SK-N-SH treated with all-trans-retinoic acid at 6 μM for 48 hours (cell line): ENCODE results near the gene ELMOD3.
A peak's percentile ranks its signal among the peaks of the same experiment; 100 is the strongest.

Experiments used
- ATAC-seq: fragments of 200-7000 bp; cut with Tn5 transposase; 3 replicates; pipeline ENCODE4 v1.9.1; 2020; ENCODE audit warnings: mild to moderate bottlenecking, moderate library complexity
- ARNTL ChIP-seq: fragments of 450-650 bp; formaldehyde crosslinking; IDR thresholded peaks from 2 replicates; pipeline ENCODE4 v1.5.0; 2020; ENCODE audit warnings: low read depth, mild to moderate bottlenecking, moderate library complexity, borderline replicate concordance
- BACH2 ChIP-seq: fragments of 250-450 bp; sonication (Bioruptor Pico); IDR thresholded peaks from 2 replicates; pipeline ENCODE4 v1.9.0; 2021; ENCODE audit warnings: mild to moderate bottlenecking, borderline replicate concordance
- CREB5 ChIP-seq: fragments of 250-450 bp; sonication (Bioruptor Pico); IDR thresholded peaks from 2 replicates; pipeline ENCODE4 v1.5.1; 2020; ENCODE audit warnings: low read depth, mild to moderate bottlenecking, moderate library complexity
- CSDC2 ChIP-seq: fragments of 250-450 bp; sonication (Bioruptor Pico); IDR thresholded peaks from 2 replicates; pipeline ENCODE4 v1.5.0; 2020; ENCODE audit warnings: mild to moderate bottlenecking, moderate library complexity
- ESRRG ChIP-seq: fragments of 250-450 bp; sonication (Bioruptor Pico); IDR thresholded peaks from 2 replicates; pipeline ENCODE4 v1.6.1; 2021; ENCODE audit warnings: mild to moderate bottlenecking
- GLIS3 ChIP-seq: fragments of 250-450 bp; sonication (Bioruptor Pico); IDR thresholded peaks from 2 replicates; pipeline ENCODE4 v1.5.0; 2020; ENCODE audit warnings: mild to moderate bottlenecking, moderate library complexity
- ISL1 ChIP-seq: fragments of 250-450 bp; sonication (Bioruptor Pico); IDR thresholded peaks from 2 replicates; pipeline ENCODE4 v2.1.2; 2022; ENCODE audit warnings: mild to moderate bottlenecking, moderate library complexity
- OSR1 ChIP-seq: fragments of 250-450 bp; sonication (Bioruptor Pico); IDR thresholded peaks from 2 replicates; pipeline ENCODE4 v1.8.0; 2022; ENCODE audit warnings: moderate library complexity, mild to moderate bottlenecking, inconsistent platforms
- POU6F1 ChIP-seq: fragments of 250-450 bp; sonication (Bioruptor Pico); IDR thresholded peaks from 2 replicates; pipeline ENCODE4 v1.8.0; 2021; ENCODE audit warnings: low read depth, mild to moderate bottlenecking, moderate library complexity, borderline replicate concordance
- PPARA ChIP-seq: fragments of 250-450 bp; sonication (Bioruptor Pico); IDR thresholded peaks from 2 replicates; pipeline ENCODE4 v1.5.0; 2020; ENCODE audit warnings: mild to moderate bottlenecking, borderline replicate concordance
- RARB ChIP-seq: fragments of 250-450 bp; sonication (Bioruptor Pico); IDR thresholded peaks from 2 replicates; pipeline ENCODE4 v1.8.0; 2021; ENCODE audit warnings: mild to moderate bottlenecking, moderate library complexity
- SNAI2 ChIP-seq: fragments of 250-450 bp; sonication (Bioruptor Pico); IDR thresholded peaks from 2 replicates; pipeline ENCODE4 v1.5.0; 2020; ENCODE audit warnings: mild to moderate bottlenecking, moderate library complexity
- TCF4 ChIP-seq: fragments of 250-450 bp; sonication (Bioruptor Pico); IDR thresholded peaks from 2 replicates; pipeline ENCODE4 v1.8.0; 2021; ENCODE audit warnings: mild to moderate bottlenecking, moderate library complexity, borderline replicate concordance
- TOX ChIP-seq: fragments of 250-450 bp; sonication (Bioruptor Pico); IDR thresholded peaks from 2 replicates; pipeline ENCODE4 v1.8.0; 2021; ENCODE audit warnings: mild to moderate bottlenecking, moderate library complexity, borderline replicate concordance
- TSHZ2 ChIP-seq: fragments of 250-450 bp; sonication (Bioruptor Pico); IDR thresholded peaks from 2 replicates; pipeline ENCODE4 v1.5.0; 2020; ENCODE audit warnings: mild to moderate bottlenecking, moderate library complexity
- ZC3H10 ChIP-seq: fragments of 250-450 bp; sonication (Bioruptor Pico); IDR thresholded peaks from 2 replicates; pipeline ENCODE4 v1.5.1; 2021; ENCODE audit warnings: mild to moderate bottlenecking, moderate library complexity
- ZFP3 ChIP-seq: fragments of 250-450 bp; sonication (Bioruptor Pico); IDR thresholded peaks from 2 replicates; pipeline ENCODE4 v1.5.0; 2020; ENCODE audit warnings: mild to moderate bottlenecking, moderate library complexity
- ZFP30 ChIP-seq: fragments of 450-650 bp; formaldehyde crosslinking; IDR thresholded peaks from 2 replicates; pipeline ENCODE4 v1.5.0; 2022; ENCODE audit warnings: mild to moderate bottlenecking, moderate library complexity
- ZNF565 ChIP-seq: fragments of 450-650 bp; formaldehyde crosslinking; conservative IDR thresholded peaks from 2 replicates; pipeline ENCODE4 v1.5.0; 2020; ENCODE audit warnings: low read depth, mild to moderate bottlenecking, moderate library complexity
- ZNF70 ChIP-seq: fragments of 450-650 bp; formaldehyde crosslinking; IDR thresholded peaks from 2 replicates; pipeline ENCODE4 v1.5.0; 2020; ENCODE audit warnings: mild to moderate bottlenecking, moderate library complexity
- ZNF8 ChIP-seq: fragments of 450-650 bp; formaldehyde crosslinking; IDR thresholded peaks from 2 replicates; pipeline ENCODE4 v1.5.0; 2020; ENCODE audit warnings: mild to moderate bottlenecking, moderate library complexity
- TF ChIP-seq, protein P1 (sequence below): fragments of 250-450 bp; sonication (Bioruptor Pico); IDR thresholded peaks from 2 replicates; pipeline ENCODE4 v1.5.1; 2021; ENCODE audit warnings: mild to moderate bottlenecking, moderate library complexity
- TF ChIP-seq, protein P2 (sequence below): fragments of 250-450 bp; sonication (Bioruptor Pico); IDR thresholded peaks from 2 replicates; pipeline ENCODE4 v1.8.0; 2020; ENCODE audit warnings: mild to moderate bottlenecking, moderate library complexity, borderline replicate concordance

The ELMOD3 gene

GRCh38 chr2:85308896-85309555 is 45.5 kb upstream of the ELMOD3 start:
- TF ChIP-seq TCF4 (CRISPR knock-in tag) (peak; percentile 35; the same call in 1 of the 2 replicates), ZFP3 (no peak), TOX (CRISPR knock-in tag) (no peak)
- peak; percentile 88 for ATAC-seq

- ATAC-seq, result peak; percentile 4; the same call in 2 of the 3 replicates
- TF ChIP-seq CSDC2, result no peak
- TF ChIP-seq ARNTL (CRISPR knock-in tag), result no peak
- TF ChIP-seq SNAI2, result no peak
- TF ChIP-seq, protein P1, sequence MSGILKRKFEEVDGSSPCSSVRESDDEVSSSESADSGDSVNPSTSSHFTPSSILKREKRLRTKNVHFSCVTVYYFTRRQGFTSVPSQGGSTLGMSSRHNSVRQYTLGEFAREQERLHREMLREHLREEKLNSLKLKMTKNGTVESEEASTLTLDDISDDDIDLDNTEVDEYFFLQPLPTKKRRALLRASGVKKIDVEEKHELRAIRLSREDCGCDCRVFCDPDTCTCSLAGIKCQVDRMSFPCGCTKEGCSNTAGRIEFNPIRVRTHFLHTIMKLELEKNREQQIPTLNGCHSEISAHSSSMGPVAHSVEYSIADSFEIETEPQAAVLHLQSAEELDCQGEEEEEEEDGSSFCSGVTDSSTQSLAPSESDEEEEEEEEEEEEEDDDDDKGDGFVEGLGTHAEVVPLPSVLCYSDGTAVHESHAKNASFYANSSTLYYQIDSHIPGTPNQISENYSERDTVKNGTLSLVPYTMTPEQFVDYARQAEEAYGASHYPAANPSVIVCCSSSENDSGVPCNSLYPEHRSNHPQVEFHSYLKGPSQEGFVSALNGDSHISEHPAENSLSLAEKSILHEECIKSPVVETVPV (CRISPR knock-in tag), result no peak
- TF ChIP-seq RARB (CRISPR knock-in tag), result no peak
- TF ChIP-seq POU6F1, result no peak
- TF ChIP-seq ZFP3, result no peak
- TF ChIP-seq, protein P2, sequence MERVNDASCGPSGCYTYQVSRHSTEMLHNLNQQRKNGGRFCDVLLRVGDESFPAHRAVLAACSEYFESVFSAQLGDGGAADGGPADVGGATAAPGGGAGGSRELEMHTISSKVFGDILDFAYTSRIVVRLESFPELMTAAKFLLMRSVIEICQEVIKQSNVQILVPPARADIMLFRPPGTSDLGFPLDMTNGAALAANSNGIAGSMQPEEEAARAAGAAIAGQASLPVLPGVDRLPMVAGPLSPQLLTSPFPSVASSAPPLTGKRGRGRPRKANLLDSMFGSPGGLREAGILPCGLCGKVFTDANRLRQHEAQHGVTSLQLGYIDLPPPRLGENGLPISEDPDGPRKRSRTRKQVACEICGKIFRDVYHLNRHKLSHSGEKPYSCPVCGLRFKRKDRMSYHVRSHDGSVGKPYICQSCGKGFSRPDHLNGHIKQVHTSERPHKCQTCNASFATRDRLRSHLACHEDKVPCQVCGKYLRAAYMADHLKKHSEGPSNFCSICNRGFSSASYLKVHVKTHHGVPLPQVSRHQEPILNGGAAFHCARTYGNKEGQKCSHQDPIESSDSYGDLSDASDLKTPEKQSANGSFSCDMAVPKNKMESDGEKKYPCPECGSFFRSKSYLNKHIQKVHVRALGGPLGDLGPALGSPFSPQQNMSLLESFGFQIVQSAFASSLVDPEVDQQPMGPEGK (CRISPR knock-in tag), result no peak
- no peak for TF ChIP-seq CREB5 (CRISPR knock-in tag)
- TF ChIP-seq ISL1 (CRISPR knock-in tag), result no peak
- no peak for TF ChIP-seq GLIS3
- TF ChIP-seq BACH2 (CRISPR knock-in tag), result no peak
- TF ChIP-seq TOX (CRISPR knock-in tag), result no peak
- no peak for TF ChIP-seq ZNF70 (CRISPR knock-in tag)
- TF ChIP-seq ZNF565 (CRISPR knock-in tag), result no peak
- no peak for TF ChIP-seq TCF4 (CRISPR knock-in tag)
These were observed 44.8 kb upstream of the ELMOD3 start for GRCh38 chr2:85309699-85310321.

DNA sequence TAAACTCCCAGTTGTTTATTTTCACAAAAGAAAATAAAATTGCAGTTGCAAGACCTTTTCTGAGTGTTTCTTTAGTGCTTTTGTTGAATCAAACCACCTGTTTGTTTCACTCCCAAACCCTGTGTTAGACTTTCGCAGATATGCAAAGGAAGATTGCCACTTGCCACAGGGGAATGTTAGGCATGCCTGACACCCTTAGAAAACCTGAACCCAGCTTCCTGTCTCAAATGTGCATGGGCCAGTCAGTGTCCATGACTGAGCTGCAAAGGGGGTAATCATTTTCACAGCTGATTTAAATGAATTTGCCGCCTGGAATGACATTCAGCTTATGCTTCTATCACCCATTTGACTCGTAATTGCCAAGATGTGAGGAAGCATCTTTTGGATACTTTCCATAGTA is 44.2 kb upstream of the ELMOD3 start:
- no peak for TF ChIP-seq CSDC2
- no peak for TF ChIP-seq TCF4 (CRISPR knock-in tag)
- no peak for TF ChIP-seq ZC3H10
- no peak for TF ChIP-seq TSHZ2
- TF ChIP-seq BACH2 (CRISPR knock-in tag), result no peak
- TF ChIP-seq ARNTL (CRISPR knock-in tag), result no peak
- no peak for TF ChIP-seq ZNF8 (CRISPR knock-in tag)
- TF ChIP-seq GLIS3, result no peak
- no peak for TF ChIP-seq CREB5 (CRISPR knock-in tag)
- no peak for TF ChIP-seq ZNF565 (CRISPR knock-in tag)
- no peak for TF ChIP-seq ZNF70 (CRISPR knock-in tag)
- no peak for TF ChIP-seq ESRRG
- no peak for TF ChIP-seq ZFP30 (CRISPR knock-in tag)
- no peak for TF ChIP-seq RARB (CRISPR knock-in tag)
- no peak for TF ChIP-seq ZFP3
- TF ChIP-seq OSR1 (CRISPR knock-in tag), result no peak
- no peak for TF ChIP-seq TOX (CRISPR knock-in tag)
- no peak for TF ChIP-seq PPARA (CRISPR knock-in tag)
- TF ChIP-seq, protein P1 (CRISPR knock-in tag), result no peak
- TF ChIP-seq, all 23 proteins: peak for 0
- no peak for ATAC-seq
